ENCODE measurements around the gene MACF1. TPM values are rescaled to one million over a fixed set of nuclear protein-coding genes. Genes with fewer than 3 reads are reported as not detected.

The MACF1 gene
- total RNA-seq, 1 experiment from 2014 or later: 190 TPM

DNA sequence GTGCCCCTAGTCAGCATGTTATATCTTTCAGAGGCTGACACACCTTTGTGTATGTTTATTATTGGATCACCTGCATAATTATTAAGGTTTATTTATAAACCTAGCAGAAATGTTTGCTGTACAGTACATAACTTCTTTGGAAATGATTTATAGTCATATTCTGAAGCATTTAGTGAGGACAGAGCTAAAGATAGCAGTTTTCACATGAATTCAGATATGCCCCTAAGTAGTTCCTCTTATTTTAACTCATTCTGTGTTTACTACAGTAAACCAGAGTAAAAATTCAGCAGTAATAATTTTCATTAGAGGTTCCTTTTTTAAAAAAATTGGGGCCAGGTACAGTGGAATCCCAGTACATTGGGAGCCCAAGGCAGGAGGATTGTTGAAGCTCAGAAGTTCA lies 265.5 kb downstream of the MACF1 start:
- Histone ChIP-seq H3K27ac (ENCODE audit: insufficient read length, low read depth, low read length) (no peak overlapping the region), H3K79me2 (ENCODE audit: insufficient read depth, low read length) (no peaks in the 10 kb centered on the region), H3K56ac (ENCODE audit: insufficient read length, low read depth, low read length) (no peak overlapping the region), H4K20me1 (ENCODE audit: control insufficient read depth, insufficient read depth, insufficient read length) (no peaks in the 10 kb centered on the region), H3K79me1 (ENCODE audit: insufficient read depth, low read depth, low read length, poor library complexity, severe bottlenecking) (no peaks in the 10 kb centered on the region), H2AFZ (ENCODE audit: low read length) (no peak overlapping the region), H3K14ac (ENCODE audit: insufficient read depth, low read length) (no peak overlapping the region), H3K4me1 (ENCODE audit: insufficient read depth, low read length) (no peaks in the 10 kb centered on the region), H3T11ph (ENCODE audit: low read length) (no peak overlapping the region), H3K23ac (ENCODE audit: insufficient read length, low read depth, low read length) (no peak overlapping the region), H2BK20ac (ENCODE audit: low read depth, low read length, poor library complexity, severe bottlenecking) (no peak overlapping the region), H2BK15ac (ENCODE audit: low read depth, low read length) (no peak overlapping the region), H4K91ac (ENCODE audit: insufficient read length, low read depth, low read length) (no peak overlapping the region), H3K4ac (ENCODE audit: low read depth, low read length) (no peak overlapping the region), H2BK5ac (ENCODE audit: insufficient read length, low read length) (no peak overlapping the region), H2AK5ac (ENCODE audit: insufficient read length, low read length) (no peak overlapping the region), H3K18ac (ENCODE audit: insufficient read length, low read depth, low read length) (no peak overlapping the region), H3K4me2 (ENCODE audit: insufficient read depth, insufficient read length, low read length) (no peak overlapping the region), H2BK12ac (ENCODE audit: insufficient read length, low read depth, low read length) (no peak overlapping the region), H4K8ac (replicated peaks; ENCODE audit: insufficient read length, low read depth, low read length) (no peak overlapping the region), H3K9ac (ENCODE audit: extremely low read depth, insufficient read length, low read length) (no peak overlapping the region), H2BK120ac (ENCODE audit: low read depth, low read length, poor library complexity, severe bottlenecking) (no peak overlapping the region), H3K9me3 (ENCODE audit: control insufficient read depth, low read depth, low read length) (no peaks in the 10 kb centered on the region), H4K5ac (ENCODE audit: insufficient read length, low read depth, low read length) (no peak overlapping the region), H3K23me2 (ENCODE audit: insufficient read length, low read depth, low read length, poor library complexity, severe bottlenecking) (no peaks in the 10 kb centered on the region), H3K27me3 (ENCODE audit: insufficient read depth, low read length) (no peaks in the 10 kb centered on the region)
- Mint-ChIP-seq H3K9me3 (no peaks in the 10 kb centered on the region), H3K27ac (no peak overlapping the region), H3K36me3 (ENCODE audit: insufficient read depth in 1 of 3, low read depth in 3 of 3) (peaks cover 20 to 84% (median 56%) of the 10 kb centered on the region in 3 experiments; a peak in 6 of 7 replicates), H3K4me1 (no peaks in the 10 kb centered on the region), H3K27me3 (ENCODE audit: low read depth) (no peaks in the 10 kb centered on the region; the same call in 1 of the 2 replicates), H3K4me3 (no peak overlapping the region)
- TF ChIP-seq, protein P1, sequence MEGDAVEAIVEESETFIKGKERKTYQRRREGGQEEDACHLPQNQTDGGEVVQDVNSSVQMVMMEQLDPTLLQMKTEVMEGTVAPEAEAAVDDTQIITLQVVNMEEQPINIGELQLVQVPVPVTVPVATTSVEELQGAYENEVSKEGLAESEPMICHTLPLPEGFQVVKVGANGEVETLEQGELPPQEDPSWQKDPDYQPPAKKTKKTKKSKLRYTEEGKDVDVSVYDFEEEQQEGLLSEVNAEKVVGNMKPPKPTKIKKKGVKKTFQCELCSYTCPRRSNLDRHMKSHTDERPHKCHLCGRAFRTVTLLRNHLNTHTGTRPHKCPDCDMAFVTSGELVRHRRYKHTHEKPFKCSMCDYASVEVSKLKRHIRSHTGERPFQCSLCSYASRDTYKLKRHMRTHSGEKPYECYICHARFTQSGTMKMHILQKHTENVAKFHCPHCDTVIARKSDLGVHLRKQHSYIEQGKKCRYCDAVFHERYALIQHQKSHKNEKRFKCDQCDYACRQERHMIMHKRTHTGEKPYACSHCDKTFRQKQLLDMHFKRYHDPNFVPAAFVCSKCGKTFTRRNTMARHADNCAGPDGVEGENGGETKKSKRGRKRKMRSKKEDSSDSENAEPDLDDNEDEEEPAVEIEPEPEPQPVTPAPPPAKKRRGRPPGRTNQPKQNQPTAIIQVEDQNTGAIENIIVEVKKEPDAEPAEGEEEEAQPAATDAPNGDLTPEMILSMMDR (conservative IDR thresholded peaks at IDR 0.05): no peak
- DNase-seq: no peak
